Measurements from ENCODE around the gene PRICKLE4. TPM values are rescaled to one million over a fixed set of nuclear protein-coding genes. Genes with fewer than 3 reads are reported as not detected.
"Not testable (repeated sequence)": the region's sequence is repeated elsewhere in the genome, so short reads cannot be mapped to it uniquely, and the experiment has no call there.

Gene PRICKLE4
- total and polyA plus RNA-seq, 2 of the 4 experiments (the other 2 are of a cell fraction) = 0.72 TPM; not detected in 1

- DNase-seq; BruUV-seq (replicated peaks); H3K36me3 ChIP-seq (ENCODE audit: control insufficient read depth, insufficient read depth, low read length); H3K23ac ChIP-seq (ENCODE audit: low read depth, low read length); H3K27ac ChIP-seq (ENCODE audit: insufficient read depth, low read length); H2AK9ac ChIP-seq (replicated peaks; ENCODE audit: low read depth, low read length, poor library complexity); H2AK5ac ChIP-seq (ENCODE audit: low read depth, low read length); H3K9me1 ChIP-seq (ENCODE audit: insufficient read depth, low read length); H3K14ac ChIP-seq (replicated peaks; ENCODE audit: low read depth, low read length); H3K56ac ChIP-seq (ENCODE audit: extremely low read depth, insufficient read depth, low read length); in situ Hi-C loops (cut with MboI; ENCODE audit: low sequenced_read_pairs); H4K8ac ChIP-seq (ENCODE audit: low read depth in 2 of 2, low read length in 2 of 2); H3K4me3 ChIP-seq (ENCODE audit: insufficient read depth, low read depth, low read length); ATAC-seq (ENCODE audit: low read depth); H4K91ac ChIP-seq (ENCODE audit: insufficient read depth, low read depth, low read length); H4K5ac ChIP-seq (ENCODE audit: low read depth, low read length); H3K18ac ChIP-seq (ENCODE audit: low read depth, low read length); CTCF ChIA-PET; H2BK20ac ChIP-seq (ENCODE audit: low read depth, low read length); H3K4me2 ChIP-seq (ENCODE audit: low read depth, low read length); H3K4ac ChIP-seq (ENCODE audit: low read depth, low read length); H2BK15ac ChIP-seq (ENCODE audit: low read depth, low read length); H3K27me3 ChIP-seq (ENCODE audit: control insufficient read depth, insufficient read depth, low read length); H2BK5ac ChIP-seq (ENCODE audit: low read depth, low read length, poor library complexity, severe bottlenecking); H4K20me1 ChIP-seq (ENCODE audit: insufficient read depth, low read length); H3K79me1 ChIP-seq (ENCODE audit: low read depth in 1 of 2, low read length in 2 of 2); POLR2A ChIA-PET (ENCODE audit: unreplicated experiment); H3K9ac ChIP-seq (ENCODE audit: low read depth, low read length); H2BK120ac ChIP-seq (ENCODE audit: low read depth, low read length); H3K9me3 ChIP-seq (ENCODE audit: control insufficient read depth, insufficient read depth, low read length); dilution Hi-C loops (cut with HindIII; ENCODE audit: low sequenced_read_pairs, unreplicated experiment); H2AFZ ChIP-seq (replicated peaks; ENCODE audit: low read length, poor library complexity); H3K4me1 ChIP-seq (ENCODE audit: control insufficient read depth, insufficient read depth, low read length): not testable (repeated sequence)
- 100% methylated on average over 1 of the region's 13 CpGs; no CpG with 5 or more reads in 1 of the 2 experiments for WGBS, 2 experiments (ENCODE audit: extremely low coverage in 2 of 2, insufficient read length in 1 of 2)
- intact Hi-C loops (cut with micrococcal nuclease) = loop anchor here (2.0 kb wide), 1 partner anchor 67 kb away; no protein-coding TSS in a partner anchor
These were observed 31.4 kb downstream of the PRICKLE4 start for GRCh38 chr6:41811946-41812345.
